Stomach (tissue), 9 donors: Measurements from ENCODE around the gene ANKRD35. TPM values are rescaled to one million over a fixed set of nuclear protein-coding genes. Genes with fewer than 3 reads are reported as not detected.

Experiments used
- DNase-seq, 2 donors: peaks; one replicate each; pipeline versions ENCODE4 v3.0.0 to v3.0.0-alpha.2; 2013 to 2019
- H3K27ac ChIP-seq, 5 donors: fragments of 200-600 bp in 4 of 5; sonication (generic) in 4 of 5; one replicate each; pipeline ENCODE4 v1.5.1; 2013 to 2019; ENCODE audit warnings: mild to moderate bottlenecking in 1 of 5, moderate library complexity in 1 of 5
- H3K27me3 ChIP-seq, 3 donors: fragments of 200-600 bp; sonication (generic); one replicate each; pipeline ENCODE4 v1.5.1; 2017 to 2019; ENCODE audit warnings: mixed run types in 1 of 3
- H3K36me3 ChIP-seq, 4 donors: fragments of 200-600 bp; sonication (generic); 1 replicate in 3 of 4; 2 replicates in 1 of 4; pipeline ENCODE4 v1.5.1; 2016 to 2019
- H3K4me1 ChIP-seq, 4 donors: fragments of 200-600 bp; sonication (generic); one replicate each; pipeline ENCODE4 v1.5.1; 2016 to 2019
- H3K4me3 ChIP-seq, 4 donors: fragments of 200-600 bp; sonication (generic) in 3 of 4; one replicate each; pipeline ENCODE4 v1.5.1; 2016 to 2019; ENCODE audit warnings: mild to moderate bottlenecking in 1 of 4
- H3K9me3 ChIP-seq, 4 donors: fragments of 200-600 bp; sonication (generic); one replicate each; pipeline ENCODE4 v1.5.1; 2016 to 2019
- EP300 ChIP-seq: sonication (generic); formaldehyde crosslinking; IDR thresholded peaks from one replicate; pipeline ENCODE4 v1.6.1; 2017; ENCODE audit warnings: antibody characterized with exemption
- POLR2A ChIP-seq, 4 donors: fragments of 450-650 bp; IDR thresholded peaks; one replicate each; pipeline ENCODE4 v1.6.1; 2016; ENCODE audit warnings: antibody characterized with exemption in 4 of 4, control low read depth in 2 of 4, mild to moderate bottlenecking in 1 of 4, moderate library complexity in 1 of 4
- POLR2AphosphoS5 ChIP-seq, 3 donors: sonication (generic); formaldehyde crosslinking; IDR thresholded peaks; one replicate each; pipeline ENCODE4 v1.6.1; 2016; ENCODE audit warnings: antibody characterized with exemption in 3 of 3
- WGBS, 5 donors: extraction: QIAGEN DNeasy Blood & Tissue Kit in 3 of 5; methylation state at CpG; one replicate each; pipeline versions ENCODE4 v1.1.5 to v1.1.7; 2013 to 2018; 5-methylcytosine and 5-hydroxymethylcytosine counted together
- intact Hi-C: fragments of 100-400 bp; cut with DNase I; formaldehyde crosslinking; loops from one replicate; pipeline ENCODE4 v1.15.1; 2023; ENCODE audit warnings: low total_unique reads
- polyA plus RNA-seq, 3 donors: library from polyadenylated mRNA; stranded (reverse); fragments of 200-250 nt; gene quantifications; one replicate each; pipeline ENCODE4 v1.2.3, GENCODE V29; 2013
- total RNA-seq, 5 donors: library from RNA; depleted of rRNA; stranded (reverse); fragments of >200 nt; gene quantifications; one replicate each; pipeline versions ENCODE4 v1.1.0 to v1.2.3, GENCODE V29; 2014 to 2016
- TF ChIP-seq, protein P1 (sequence below), 7 experiments: fragments of 450-650 bp in 4 of 7; fragments of 200-600 bp in 3 of 7; sonication (generic) in 3 of 7; IDR thresholded peaks; one replicate each; pipeline ENCODE4 v1.5.1; 2016 to 2019; ENCODE audit warnings: antibody characterized with exemption in 7 of 7, control low read depth in 2 of 7, mild to moderate bottlenecking in 1 of 7
- donor health status: healthy with polysubstance abuse.
- donor health status: Bipolar disorder and iron deficiency.
- donor health status: healthy.

ANKRD35 gene
- total and polyA plus RNA-seq, 8 donors, result 0.58 to 10.0 (median 3.5) TPM; not detected in 2

DNA sequence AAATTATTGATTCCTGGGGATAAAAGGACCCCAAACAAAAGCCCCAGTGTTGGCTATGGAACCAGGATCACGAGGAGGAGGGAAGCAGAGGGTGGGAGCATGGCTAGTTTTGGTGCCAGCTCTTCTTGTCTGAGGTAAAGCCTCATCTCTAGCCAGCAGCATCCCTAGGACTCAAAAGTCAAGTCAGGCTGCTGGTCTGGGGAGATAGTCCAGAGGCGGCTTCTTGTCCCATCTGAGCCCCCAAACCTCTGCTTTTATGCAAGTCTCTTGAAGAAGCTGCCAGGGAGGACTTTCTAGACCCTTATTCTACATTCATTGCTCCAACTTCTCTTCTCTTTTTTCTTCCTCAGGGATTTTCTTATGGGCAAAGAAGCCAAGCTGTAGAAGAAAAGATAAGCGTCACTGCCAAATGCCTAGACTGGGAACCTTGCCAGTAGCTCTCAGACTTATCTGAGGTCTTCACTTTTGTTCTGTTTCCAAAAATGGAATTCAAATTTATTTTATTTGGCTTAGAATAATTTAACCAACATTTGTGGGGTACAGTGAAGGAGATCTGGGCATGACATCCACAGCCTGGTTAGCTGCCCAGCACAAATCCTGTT, 6.9 kb upstream of the ANKRD35 start:
- peak; percentile 70 to 79 for DNase-seq
- Histone ChIP-seq H3K4me1 (peaks cover 29 to 46% (median 34%) of the 10 kb centered on the region in 4 donors), H3K4me3 (no peak overlapping the region), H3K9me3 (no peaks in the 10 kb centered on the region), H3K27me3 (no peaks in the 10 kb centered on the region), H3K27ac (peak overlapping the region; percentile 88 to 97 (median 96)), H3K36me3 (peaks cover 0 to 5% (median 0%) of the 10 kb centered on the region in 4 donors)
- intact Hi-C loops, result no loop called here
- TF ChIP-seq POLR2AphosphoS5 (IDR thresholded peaks at IDR 0.05) (no peak), POLR2A (IDR thresholded peaks at IDR 0.05) (no peak), EP300 (no peak)
- TF ChIP-seq, protein P1, sequence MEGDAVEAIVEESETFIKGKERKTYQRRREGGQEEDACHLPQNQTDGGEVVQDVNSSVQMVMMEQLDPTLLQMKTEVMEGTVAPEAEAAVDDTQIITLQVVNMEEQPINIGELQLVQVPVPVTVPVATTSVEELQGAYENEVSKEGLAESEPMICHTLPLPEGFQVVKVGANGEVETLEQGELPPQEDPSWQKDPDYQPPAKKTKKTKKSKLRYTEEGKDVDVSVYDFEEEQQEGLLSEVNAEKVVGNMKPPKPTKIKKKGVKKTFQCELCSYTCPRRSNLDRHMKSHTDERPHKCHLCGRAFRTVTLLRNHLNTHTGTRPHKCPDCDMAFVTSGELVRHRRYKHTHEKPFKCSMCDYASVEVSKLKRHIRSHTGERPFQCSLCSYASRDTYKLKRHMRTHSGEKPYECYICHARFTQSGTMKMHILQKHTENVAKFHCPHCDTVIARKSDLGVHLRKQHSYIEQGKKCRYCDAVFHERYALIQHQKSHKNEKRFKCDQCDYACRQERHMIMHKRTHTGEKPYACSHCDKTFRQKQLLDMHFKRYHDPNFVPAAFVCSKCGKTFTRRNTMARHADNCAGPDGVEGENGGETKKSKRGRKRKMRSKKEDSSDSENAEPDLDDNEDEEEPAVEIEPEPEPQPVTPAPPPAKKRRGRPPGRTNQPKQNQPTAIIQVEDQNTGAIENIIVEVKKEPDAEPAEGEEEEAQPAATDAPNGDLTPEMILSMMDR (IDR thresholded peaks at IDR 0.05), result no peak
- WGBS, 5 donors, result 20 to 38% (median 28%) methylated on average over 3 of the region's 3 CpGs

DNA sequence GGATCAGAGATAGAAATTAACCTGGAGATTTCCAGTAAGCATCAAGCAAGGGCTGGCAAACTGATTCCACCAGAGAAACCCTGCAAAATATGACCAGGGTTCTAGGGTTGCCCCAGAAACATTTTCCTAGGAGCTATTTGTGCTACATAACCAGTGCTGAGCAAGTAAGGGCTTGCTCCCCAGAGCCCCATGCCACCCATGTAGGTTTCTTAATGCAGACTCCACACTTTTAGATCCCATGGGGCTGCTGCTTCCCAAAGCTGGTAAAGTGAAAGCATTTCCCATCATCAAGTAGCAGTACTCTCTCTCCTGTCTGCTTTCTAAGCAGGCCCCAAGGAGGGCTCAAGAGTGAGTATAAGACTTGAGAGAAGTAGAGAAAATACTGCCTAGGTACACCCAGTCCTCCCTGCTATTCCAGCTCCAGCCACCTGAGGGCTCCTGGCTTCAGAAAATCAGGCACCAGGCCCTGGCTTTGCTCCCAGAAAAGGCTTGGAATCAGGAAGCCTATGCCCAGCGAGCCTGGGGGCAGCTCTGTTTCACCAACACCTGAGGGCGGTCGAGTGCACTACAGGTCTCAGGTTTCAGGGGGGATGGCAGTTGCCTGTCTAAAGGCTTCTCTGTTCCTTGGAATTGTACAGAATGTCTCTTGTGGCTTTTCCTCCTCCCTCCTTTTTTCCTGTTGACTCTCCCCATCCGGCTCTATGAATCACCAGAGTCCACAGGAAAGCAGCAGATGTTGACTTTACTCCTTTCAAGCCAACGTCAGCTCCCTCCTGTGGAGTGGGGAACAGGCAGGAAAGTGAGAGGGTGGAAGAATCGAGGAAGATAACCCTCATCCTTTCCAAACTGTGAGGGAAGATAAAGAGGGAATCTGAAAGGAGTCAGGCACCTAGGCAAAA, 6.2 kb upstream of the ANKRD35 start:
- peak; percentile 97 to 98 for DNase-seq
- intact Hi-C loops, result no loop called here
- Histone ChIP-seq H3K9me3 (no peaks in the 10 kb centered on the region), H3K4me1 (peaks cover 37 to 53% (median 41%) of the 10 kb centered on the region in 4 donors), H3K36me3 (peaks cover 0 to 1% (median 0%) of the 10 kb centered on the region in 4 donors), H3K4me3 (peak overlapping the region in 1 of 4 donors; percentile 9), H3K27ac (peak overlapping the region; percentile 88 to 97 (median 96)), H3K27me3 (no peaks in the 10 kb centered on the region)
- TF ChIP-seq EP300, result no peak
- TF ChIP-seq POLR2AphosphoS5 (IDR thresholded peaks at IDR 0.05), result peak; percentile 58 to 90 (median 84)
- no peak for TF ChIP-seq POLR2A (IDR thresholded peaks at IDR 0.05)
- TF ChIP-seq, protein P1 (IDR thresholded peaks at IDR 0.05), result peak in 6 of 7 experiments; percentile 81 to 99 (median 94)
- WGBS, 5 donors, result 5 to 8% (median 6%) methylated on average over 6 of the region's 6 CpGs

DNA sequence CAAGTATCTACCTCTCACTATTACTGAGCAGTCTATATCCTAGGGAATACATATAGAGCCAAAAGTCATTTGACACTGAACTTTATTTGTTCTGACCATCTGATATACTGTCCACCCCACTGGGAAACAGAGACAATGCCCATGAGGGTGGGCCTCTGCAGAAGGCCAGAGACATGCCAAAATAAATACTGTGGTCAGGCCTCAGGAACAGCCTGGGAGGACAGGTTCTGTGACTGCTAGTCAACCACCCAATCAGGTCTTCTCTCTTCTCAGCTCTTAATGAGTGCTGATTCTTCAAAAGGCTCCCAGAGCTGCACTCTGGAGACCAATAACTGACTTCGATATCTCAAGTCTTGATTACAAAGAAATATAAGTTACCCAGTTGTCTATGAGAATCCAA, 5.5 kb upstream of the ANKRD35 start:
- no peaks in the 10 kb centered on the region for H3K9me3 ChIP-seq
- H3K4me3 ChIP-seq, result peak overlapping the region in 1 of 4 donors; percentile 9
- H3K27me3 ChIP-seq, result no peaks in the 10 kb centered on the region
- intact Hi-C loops, result no loop called here
- peak; percentile 67 for DNase-seq
- peak overlapping the region; percentile 88 to 97 (median 96) for H3K27ac ChIP-seq
- no peaks in the 10 kb centered on the region for H3K36me3 ChIP-seq
- H3K4me1 ChIP-seq, result peaks cover 42 to 60% (median 48%) of the 10 kb centered on the region in 4 donors
- 23 to 45% (median 42%) methylated on average over 1 of the region's 1 CpG for WGBS, 5 donors
- TF ChIP-seq POLR2AphosphoS5 (IDR thresholded peaks at IDR 0.05) (peak in 2 of 3 donors; percentile 22 to 58), EP300 (no peak), POLR2A (IDR thresholded peaks at IDR 0.05) (no peak)

DNA sequence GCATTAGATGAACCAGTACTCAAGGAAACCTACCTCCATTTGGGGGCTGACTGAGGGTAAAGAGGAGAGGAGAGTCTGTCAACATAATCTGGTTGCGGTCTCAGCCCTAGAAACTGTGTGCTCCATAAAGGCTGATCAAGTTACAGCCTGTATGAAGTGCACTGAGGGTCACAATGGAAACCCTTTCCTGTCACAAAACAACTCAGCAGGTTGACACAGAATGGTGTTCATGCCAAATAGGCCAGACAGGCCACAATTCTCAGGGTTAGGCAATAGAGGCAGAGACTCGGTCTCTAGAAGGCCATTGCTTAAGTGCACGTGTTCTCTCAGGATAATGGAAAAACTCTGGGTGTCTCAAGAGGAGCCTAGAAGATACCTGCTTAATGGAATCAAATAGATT, 4.1 kb upstream of the ANKRD35 start:
- Histone ChIP-seq H3K27ac (peak overlapping the region in 4 of 5 donors; percentile 88 to 97 (median 94)), H3K4me3 (no peak overlapping the region), H3K4me1 (peaks cover 51 to 72% (median 58%) of the 10 kb centered on the region in 4 donors), H3K27me3 (no peaks in the 10 kb centered on the region), H3K9me3 (no peaks in the 10 kb centered on the region), H3K36me3 (no peaks in the 10 kb centered on the region)
- intact Hi-C loops, result no loop called here
- no peak for DNase-seq
- TF ChIP-seq POLR2A (IDR thresholded peaks at IDR 0.05) (no peak), EP300 (no peak), POLR2AphosphoS5 (IDR thresholded peaks at IDR 0.05) (no peak)
- TF ChIP-seq, protein P1 (IDR thresholded peaks at IDR 0.05), result no peak
- WGBS, 5 donors, result 66 to 87% (median 73%) methylated on average over 3 of the region's 3 CpGs
